Left lobe of liver (tissue), 2 donors: ENCODE measurements around the gene STXBP1. TPM values are rescaled to one million over a fixed set of nuclear protein-coding genes. Genes with fewer than 3 reads are reported as not detected.
A peak's percentile ranks its signal among the peaks of the same experiment; 100 is the strongest.

Source experiments
- ATAC-seq: fragments of 200-7000 bp; cut with Tn5 transposase; one replicate; pipeline ENCODE4 v1.9.1; 2020; ENCODE audit warnings: mild to moderate bottlenecking, moderate library complexity
- DNase-seq: peaks from one replicate; pipeline ENCODE4 v3.0.0-alpha.2; 2020; ENCODE audit warnings: low spot score
- total RNA-seq: library from RNA; stranded (reverse); gene quantifications from one replicate; pipeline ENCODE4 v1.2.1, GENCODE V29; 2021
- donor health status: DM: no; HTN: no; CAD: no; lungs with moderate emphysema.
- donor health status: DM: no; HTN: yes; CAD: no.

STXBP1 gene
- total RNA-seq, 1 donor from 2014 or later = 3.8 TPM

DNA sequence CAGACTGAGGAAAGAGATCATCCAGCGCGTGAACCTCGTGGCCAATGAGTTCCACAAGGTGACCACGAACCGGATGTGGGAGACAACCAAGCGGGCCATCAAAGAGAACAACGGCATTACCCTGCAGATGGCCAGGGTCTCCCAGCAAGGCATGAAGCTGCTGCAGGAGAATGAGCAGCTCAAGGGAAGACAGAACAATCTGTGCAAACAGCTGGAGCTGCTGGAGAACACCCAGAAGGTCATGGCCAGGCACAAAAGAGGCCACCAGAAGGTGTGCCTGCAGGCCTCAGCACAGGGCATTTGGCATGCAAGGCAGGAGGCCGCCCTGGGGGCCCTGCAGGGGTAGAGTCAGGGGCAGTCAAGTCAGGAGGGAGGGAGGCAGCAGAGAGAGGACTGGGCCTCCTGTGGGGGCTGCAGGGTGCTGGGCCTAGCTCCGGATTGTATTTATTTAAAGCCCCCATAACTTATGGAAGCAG lies 99.2 kb downstream of the STXBP1 start:
- no peak for ATAC-seq
- DNase-seq = no peak

DNA sequence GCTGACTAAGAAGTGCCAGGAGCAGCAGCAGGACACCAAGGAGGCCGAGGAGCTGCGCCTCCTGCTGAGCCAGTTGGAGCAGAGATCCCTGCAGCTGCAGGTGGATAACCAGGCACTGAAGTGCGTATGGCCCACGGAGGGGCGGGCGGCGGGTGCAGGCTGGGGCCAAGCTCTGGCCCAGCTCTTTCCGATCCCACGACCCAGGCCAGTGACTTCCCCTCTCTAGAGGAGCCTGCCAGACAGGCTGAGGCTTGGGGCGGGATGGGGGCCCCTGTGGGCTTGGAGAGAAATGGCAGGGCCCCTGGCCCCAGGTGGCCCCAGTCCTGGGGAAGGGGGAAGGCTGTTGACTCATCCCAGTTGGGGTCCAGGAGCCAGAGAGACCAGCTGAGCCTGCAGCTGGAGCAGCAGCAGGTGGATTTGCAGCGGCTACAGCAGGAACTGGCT lies 99.8 kb downstream of the STXBP1 start:
- no peak for ATAC-seq
- DNase-seq = no peak

GRCh38 chr9:127712371-127712770 lies 100.3 kb downstream of the STXBP1 start:
- DNase-seq = no peak

DNA sequence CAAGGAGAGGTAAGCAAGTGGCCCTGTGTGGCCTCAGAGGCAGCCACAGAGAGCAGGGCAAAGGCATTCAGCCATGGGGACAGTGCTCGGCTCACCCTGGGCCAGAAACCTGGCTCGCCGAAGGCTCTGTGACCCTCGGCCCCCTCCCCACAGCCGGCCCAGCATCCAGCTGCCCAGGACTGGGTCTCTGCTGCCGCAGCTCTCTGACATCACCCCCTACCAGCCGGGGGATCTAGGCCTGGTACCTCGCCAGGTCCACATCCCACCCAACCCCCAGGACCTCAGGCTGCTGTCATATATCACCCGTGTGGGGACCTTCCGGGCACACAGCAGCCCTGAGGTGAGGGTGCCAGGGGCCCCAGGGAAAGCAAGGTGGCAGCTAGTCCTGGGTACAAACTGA lies 100.8 kb downstream of the STXBP1 start:
- no peak for DNase-seq
- no peak for ATAC-seq

More at GRCh38 chr9:127712371-127712770, 100.3 kb downstream of the STXBP1 start:
- ATAC-seq = no peak

DNA sequence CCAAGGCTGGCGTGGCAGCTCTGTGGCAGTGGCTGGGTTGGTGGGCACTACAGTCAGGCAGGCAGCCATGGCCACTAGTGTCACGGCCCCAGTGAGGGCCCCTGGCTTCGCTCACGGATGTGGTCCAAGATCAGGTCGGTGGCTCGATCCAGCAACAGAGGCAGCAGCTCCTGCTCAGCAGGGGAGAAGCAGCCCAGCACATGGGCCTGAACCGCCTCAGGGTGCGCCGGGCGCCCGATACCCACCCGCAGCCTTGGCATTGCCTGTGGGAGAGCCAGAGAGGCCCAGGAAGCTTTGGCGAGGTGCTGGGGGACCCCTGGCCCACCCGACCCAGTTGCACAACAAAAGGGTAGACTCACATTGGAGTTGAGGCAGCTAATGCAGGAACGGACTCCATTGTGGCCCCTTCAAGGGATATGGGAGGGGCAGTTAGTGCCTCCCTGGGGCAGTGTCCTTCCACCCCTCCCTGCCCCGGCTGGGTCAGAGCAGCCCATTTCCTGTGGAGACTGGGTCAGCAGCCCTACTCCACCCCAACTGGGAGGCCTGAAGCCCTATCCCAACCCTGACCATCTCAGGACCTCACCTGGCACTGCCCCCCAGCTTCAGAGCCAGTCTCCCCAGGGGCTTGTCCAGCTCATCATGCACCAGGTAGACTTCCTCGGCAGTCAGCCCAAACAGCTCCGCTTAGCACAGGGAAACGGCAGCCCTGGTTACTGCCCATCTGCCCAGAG lies 102.1 kb downstream of the STXBP1 start:
- DNase-seq = no peak
- ATAC-seq = no peak

GRCh38 chr9:127714951-127715469 lies 102.9 kb downstream of the STXBP1 start:
- peak; percentile 43 for ATAC-seq
- DNase-seq = no peak

- peak; percentile 97 for DNase-seq
- ATAC-seq = peak; percentile 96
Observed at GRCh38 chr9:127715470-127716337, 103.6 kb downstream of the STXBP1 start, which contains the start of the genes PTRH1 and TTC16. PTRH1 (minus strand) TSS chr9:127715663; CDS start chr9:127715639, 24 bp downstream. TTC16 (plus strand) TSS chr9:127716079; CDS start chr9:127716146, 67 bp downstream.

- no peak for DNase-seq
Observed at GRCh38 chr9:127716412-127716811, 104.3 kb downstream of the STXBP1 start.

DNA sequence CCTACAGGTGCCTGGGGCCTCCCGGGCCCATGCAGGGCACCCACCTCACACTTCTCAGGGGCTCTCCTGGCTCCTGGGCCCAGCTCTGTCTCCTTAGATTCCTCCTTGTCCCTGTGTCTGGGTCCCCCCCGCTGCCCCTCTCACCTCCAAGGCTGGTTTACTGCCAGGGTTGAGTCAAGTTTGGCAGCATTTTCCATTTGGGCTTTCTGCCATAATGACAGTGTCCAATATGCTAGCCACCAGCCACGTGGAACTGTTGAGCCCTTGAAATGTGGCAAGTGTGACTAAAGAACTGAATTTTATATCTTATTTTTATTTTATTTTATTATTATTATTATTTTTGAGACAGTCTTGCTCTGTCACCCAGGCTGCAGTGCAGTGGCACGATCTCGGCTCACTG lies 105.7 kb downstream of the STXBP1 start:
- ATAC-seq (no peak), DNase-seq (no peak)

More at GRCh38 chr9:127716412-127716811, 104.3 kb downstream of the STXBP1 start:
- no peak for ATAC-seq

DNA sequence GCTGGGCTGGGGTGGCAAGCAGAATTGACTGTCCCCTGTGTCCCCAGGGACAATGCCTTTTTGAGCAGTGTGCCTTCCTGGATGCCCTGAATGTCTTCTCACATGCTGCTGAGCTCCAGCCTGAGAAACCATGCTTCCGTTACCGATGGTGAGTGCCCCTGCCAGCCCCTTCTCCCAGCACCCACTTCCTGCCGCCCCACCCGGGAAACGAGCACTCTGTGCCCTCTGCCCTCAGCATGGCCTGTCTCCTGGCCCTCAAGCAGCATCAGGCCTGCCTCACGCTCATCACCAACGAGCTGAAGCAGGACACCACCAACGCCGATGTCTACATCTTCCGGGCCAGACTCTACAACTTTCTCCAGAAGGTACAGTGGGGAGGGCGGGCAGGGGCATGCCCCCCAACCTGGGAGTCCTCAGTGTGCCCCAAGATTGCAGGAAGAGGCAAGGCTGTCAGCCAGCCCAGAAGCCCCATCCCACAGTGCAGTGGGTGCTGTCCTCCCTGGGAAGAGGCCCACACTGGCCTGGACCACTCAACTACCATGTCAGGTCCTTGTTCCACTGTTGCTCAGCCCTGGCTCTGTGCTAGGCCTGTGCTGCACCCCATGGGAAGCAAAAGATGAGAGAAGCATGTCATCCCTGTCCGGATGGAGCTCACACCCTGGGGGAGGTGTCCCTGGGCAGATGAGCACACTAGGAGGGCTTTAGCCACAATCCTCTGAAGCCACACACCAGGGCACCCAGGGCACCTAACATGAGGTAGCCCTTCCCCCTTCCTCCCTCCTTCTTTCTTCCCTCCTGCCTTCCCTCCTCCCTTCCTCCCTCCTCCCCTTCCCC lies 108.2 kb downstream of the STXBP1 start:
- DNase-seq (no peak), ATAC-seq (no peak)

GRCh38 chr9:127720865-127721227 lies 108.8 kb downstream of the STXBP1 start:
- no peak for ATAC-seq
- no peak for DNase-seq

GRCh38 chr9:127721391-127721821 lies 109.3 kb downstream of the STXBP1 start:
- ATAC-seq (no peak), DNase-seq (no peak)

DNA sequence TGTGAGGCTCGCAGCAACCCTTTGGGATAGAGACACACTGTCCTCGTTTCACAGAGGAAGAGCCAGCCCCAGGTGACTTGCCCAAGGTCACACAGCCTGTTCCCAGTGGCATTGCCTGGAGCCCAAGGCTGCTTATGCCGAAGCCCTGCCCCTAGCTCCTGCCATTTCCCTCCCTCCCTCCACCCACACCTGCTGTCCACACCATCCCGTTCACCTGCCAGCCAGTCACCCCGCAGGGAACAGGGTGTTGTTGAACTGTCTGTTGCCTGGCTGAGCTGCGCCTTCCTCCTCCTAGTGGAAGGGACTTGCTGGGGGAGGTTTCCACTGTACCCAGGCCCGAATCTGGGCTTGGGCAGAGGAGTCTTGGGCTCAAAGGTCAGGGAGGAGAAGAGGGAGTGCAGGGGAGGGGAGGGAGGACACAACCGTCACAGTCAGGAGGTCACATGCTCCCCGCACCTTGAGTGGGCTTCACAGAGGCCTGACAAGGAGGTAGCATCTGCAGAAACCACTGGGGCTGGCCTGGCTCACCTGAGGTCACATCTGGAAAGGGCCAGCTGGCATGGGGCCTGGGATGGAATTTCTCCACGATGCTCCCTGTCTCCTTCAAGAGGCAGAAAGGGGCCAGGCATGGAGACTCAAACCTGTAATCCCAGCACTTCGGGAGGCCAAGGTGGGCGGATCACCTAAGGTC lies 110.1 kb downstream of the STXBP1 start:
- DNase-seq (no peak), ATAC-seq (no peak)

DNA sequence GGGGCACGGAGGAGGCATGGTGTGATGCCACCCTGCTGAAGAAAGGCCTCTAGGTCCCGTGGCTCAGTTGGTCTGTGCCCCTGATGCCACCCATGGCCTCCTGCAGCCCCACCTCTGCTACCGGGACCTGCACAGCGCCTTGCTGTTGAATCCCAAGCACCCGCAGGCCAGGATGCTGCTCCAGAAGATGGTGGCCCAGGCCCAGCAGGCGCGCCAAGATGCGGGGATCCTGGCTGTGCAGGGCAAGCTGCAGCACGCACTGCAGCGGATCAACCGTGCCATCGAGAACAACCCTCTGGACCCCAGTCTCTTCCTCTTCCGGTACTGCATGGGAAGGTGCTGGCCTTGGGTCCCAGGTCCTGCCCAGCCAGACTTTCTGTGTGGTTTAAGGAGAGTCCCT lies 110.9 kb downstream of the STXBP1 start:
- no peak for DNase-seq
- no peak for ATAC-seq

DNA sequence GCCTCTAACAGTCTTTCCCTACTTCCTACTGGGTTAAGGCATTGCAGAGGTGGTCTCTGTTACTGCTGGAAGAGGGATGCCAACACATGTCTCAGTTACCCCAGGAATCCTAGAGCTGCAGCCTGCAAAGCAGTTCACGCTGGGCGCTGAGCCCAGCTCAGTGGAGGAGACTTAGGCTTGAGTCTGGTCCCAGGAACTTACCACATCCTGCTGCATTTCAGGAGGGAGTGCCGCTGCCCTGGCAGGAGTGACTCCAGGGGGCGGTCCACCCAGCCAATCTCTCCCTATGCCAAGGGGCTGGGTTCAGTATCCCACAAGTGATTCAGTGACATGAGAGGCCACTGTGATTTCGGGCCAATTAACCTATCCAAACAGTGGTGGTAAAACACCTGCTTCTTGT lies 111.4 kb downstream of the STXBP1 start:
- ATAC-seq = no peak
- DNase-seq = no peak

- peak; percentile 26 for ATAC-seq
- no peak for DNase-seq
Observed at GRCh38 chr9:127724012-127724411, 111.9 kb downstream of the STXBP1 start.

DNA sequence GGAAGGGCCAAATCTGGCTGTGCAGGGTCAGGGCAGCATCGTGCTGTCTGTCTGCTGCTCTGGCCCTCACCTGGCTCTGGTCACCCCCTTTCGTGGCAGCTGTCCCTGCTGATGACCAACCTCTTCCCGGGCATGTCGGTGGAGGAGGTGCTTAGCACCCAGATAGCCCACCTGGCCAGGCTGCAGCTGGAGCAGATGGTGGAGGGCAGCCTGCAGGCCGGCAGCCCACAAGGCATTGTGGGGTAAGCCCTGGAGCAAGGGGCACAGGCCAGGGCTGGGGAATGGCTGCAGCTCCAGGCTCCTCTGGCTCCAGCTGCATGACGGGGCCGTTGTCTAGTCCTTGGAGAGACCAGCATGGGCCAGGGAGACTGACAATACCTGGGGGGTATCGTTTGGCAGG lies 114.8 kb downstream of the STXBP1 start:
- no peak for ATAC-seq
- DNase-seq = no peak

DNA sequence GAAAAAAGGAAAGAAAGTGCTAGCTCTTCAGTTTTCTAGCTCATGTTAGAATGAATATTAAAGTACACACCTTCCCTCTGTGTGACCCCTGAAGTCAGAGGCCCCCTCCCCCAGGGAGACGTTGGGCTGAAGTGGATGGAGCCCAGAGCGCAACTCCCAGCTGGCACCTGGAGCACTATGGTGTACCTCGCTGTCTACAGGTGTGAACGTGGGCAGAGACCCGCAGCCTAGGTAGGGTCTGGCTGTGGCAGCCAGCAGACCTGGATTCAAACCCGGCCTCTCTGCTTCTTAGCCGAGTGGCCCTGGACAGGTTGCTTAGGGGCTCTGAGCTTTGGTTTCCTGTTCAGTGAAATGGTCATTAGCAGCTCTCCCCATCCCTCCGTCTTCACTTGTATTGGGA lies 116.7 kb downstream of the STXBP1 start:
- no peak for ATAC-seq
- no peak for DNase-seq

GRCh38 chr9:127729522-127730256 lies 117.6 kb downstream of the STXBP1 start:
- no peak for DNase-seq
- no peak for ATAC-seq
